HFF-Myc (cell line): ENCODE results near the gene EEFSEC.

Source experiments
- DNase-seq: peaks from one replicate; pipeline ENCODE4 v3.0.0-alpha.2; 2011; ENCODE audit warnings: low read depth; ENCODE audit errors: extremely low read depth
- H3K4me3 ChIP-seq: replicated peaks from 2 replicates; pipeline ENCODE4 v1.5.1; 2011; ENCODE audit warnings: low read depth, mild to moderate bottlenecking, control low read depth, low read length
- CTCF ChIP-seq: IDR thresholded peaks from 2 replicates; pipeline ENCODE4 v1.5.1; 2012; ENCODE audit warnings: mild to moderate bottlenecking, low read depth, low read length, control low read depth; ENCODE audit errors: missing control alignments

EEFSEC gene

GRCh38 chr3:128323206-128324081, 170.2 kb downstream of the EEFSEC start:
- no peak for TF ChIP-seq CTCF
- no peak overlapping the region for H3K4me3 ChIP-seq
- DNase-seq, result no peak

GRCh38 chr3:128324911-128325592, 171.8 kb downstream of the EEFSEC start:
- TF ChIP-seq CTCF, result no peak
- no peak for DNase-seq
- no peak overlapping the region for H3K4me3 ChIP-seq

GRCh38 chr3:128326051-128326823, 173.0 kb downstream of the EEFSEC start:
- no peak for DNase-seq
- no peak overlapping the region for H3K4me3 ChIP-seq
- TF ChIP-seq CTCF, result no peak

GRCh38 chr3:128327606-128328031, 174.3 kb downstream of the EEFSEC start:
- no peak overlapping the region for H3K4me3 ChIP-seq
- no peak for DNase-seq
- no peak for TF ChIP-seq CTCF

- DNase-seq, result no peak
- no peak overlapping the region for H3K4me3 ChIP-seq
- no peak for TF ChIP-seq CTCF
Observed at GRCh38 chr3:128328546-128329458, 175.5 kb downstream of the EEFSEC start.
